ENCODE measurements around the gene RTL10. TPM values are rescaled to one million over a fixed set of nuclear protein-coding genes. Genes with fewer than 3 reads are reported as not detected.
A peak's percentile ranks its signal among the peaks of the same experiment; 100 is the strongest.

Gene RTL10
- total RNA-seq, 2 donors from 2014 or later: 15.7 to 41.9 TPM

- Histone ChIP-seq H3K9me3 (no peaks in the 10 kb centered on the region), H3K27ac (no peak overlapping the region), H3K27me3 (replicated peaks; ENCODE audit: insufficient read depth) (no peaks in the 10 kb centered on the region), H3K4me3 (no peak overlapping the region), H3K4me1 (replicated peaks) (no peaks in the 10 kb centered on the region), H3K36me3 (no peaks in the 10 kb centered on the region)
- intact Hi-C loops (cut with DNase I): no loop called here
- no peak for TF ChIP-seq POLR2A (IDR thresholded peaks at IDR 0.05)
- no peak for TF ChIP-seq CTCF (IDR thresholded peaks at IDR 0.05)
- no peak for TF ChIP-seq POLR2AphosphoS5 (IDR thresholded peaks at IDR 0.05)
- WGBS: 89% methylated on average over 13 of the region's 13 CpGs
- no peak for DNase-seq (ENCODE audit: low spot score)
Observed at GRCh38 chr22:19862619-19863246, 8.1 kb upstream of the RTL10 start.

GRCh38 chr22:19859861-19860510 is 5.3 kb upstream of the RTL10 start:
- TF ChIP-seq POLR2AphosphoS5 (IDR thresholded peaks at IDR 0.05): no peak
- no peak for TF ChIP-seq CTCF (IDR thresholded peaks at IDR 0.05)
- no peak for TF ChIP-seq POLR2A (IDR thresholded peaks at IDR 0.05)

GRCh38 chr22:19857382-19857781 is 2.7 kb upstream of the RTL10 start:
- no peaks in the 10 kb centered on the region for H3K9me3 ChIP-seq
- no peak overlapping the region for H3K4me3 ChIP-seq
- WGBS: 95% methylated on average over 3 of the region's 3 CpGs
- H3K4me1 ChIP-seq (replicated peaks): peaks cover 19% of the 10 kb centered on the region
- TF ChIP-seq POLR2AphosphoS5 (IDR thresholded peaks at IDR 0.05) (no peak), POLR2A (IDR thresholded peaks at IDR 0.05) (no peak), CTCF (IDR thresholded peaks at IDR 0.05) (no peak)
- no peaks in the 10 kb centered on the region for H3K27me3 ChIP-seq (replicated peaks; ENCODE audit: insufficient read depth)
- no peaks in the 10 kb centered on the region for H3K36me3 ChIP-seq
- intact Hi-C loops (cut with DNase I): no loop called here
- H3K27ac ChIP-seq: no peak overlapping the region
- DNase-seq (ENCODE audit: low spot score): no peak

More at GRCh38 chr22:19859861-19860510, 5.3 kb upstream of the RTL10 start:
- Histone ChIP-seq H3K36me3 (no peaks in the 10 kb centered on the region), H3K4me3 (no peak overlapping the region), H3K4me1 (replicated peaks) (peaks cover 7% of the 10 kb centered on the region), H3K9me3 (no peaks in the 10 kb centered on the region), H3K27me3 (replicated peaks; ENCODE audit: insufficient read depth) (no peaks in the 10 kb centered on the region), H3K27ac (no peak overlapping the region)
- intact Hi-C loops (cut with DNase I): no loop called here
- WGBS: 93% methylated on average over 8 of the region's 8 CpGs
- DNase-seq (ENCODE audit: low spot score): no peak

GRCh38 chr22:19855504-19856409 is 1.1 kb upstream of the RTL10 start:
- WGBS: 8% methylated on average over 18 of the region's 24 CpGs

More at GRCh38 chr22:19855504-19856409, 1.1 kb upstream of the RTL10 start:
- H3K36me3 ChIP-seq: peaks cover 0 to 13% of the 10 kb centered on the region in 2 donors
- peak overlapping the region; percentile 57 to 89 for H3K4me3 ChIP-seq
- no peaks in the 10 kb centered on the region for H3K9me3 ChIP-seq
- TF ChIP-seq CTCF (IDR thresholded peaks at IDR 0.05): no peak
- no peak for TF ChIP-seq POLR2AphosphoS5 (IDR thresholded peaks at IDR 0.05)
- TF ChIP-seq POLR2A (IDR thresholded peaks at IDR 0.05): no peak
- no peaks in the 10 kb centered on the region for H3K27me3 ChIP-seq (replicated peaks; ENCODE audit: insufficient read depth)
- peak overlapping the region; percentile 91 to 92 for H3K27ac ChIP-seq
- no peak for DNase-seq (ENCODE audit: low spot score)
- peaks cover 23% of the 10 kb centered on the region for H3K4me1 ChIP-seq (replicated peaks)
- intact Hi-C loops (cut with DNase I): no loop called here
